SIG-M5 (cell line): ENCODE data around the gene NLRP5.
"Not testable (repeated sequence)": the region's sequence is repeated elsewhere in the genome, so short reads cannot be mapped to it uniquely, and the experiment has no call there.

Source experiments
- DNase-seq: peaks from one replicate; lab custom pipeline; 2025; lab: John Stamatoyannopoulos, UW

NLRP5 gene

DNA sequence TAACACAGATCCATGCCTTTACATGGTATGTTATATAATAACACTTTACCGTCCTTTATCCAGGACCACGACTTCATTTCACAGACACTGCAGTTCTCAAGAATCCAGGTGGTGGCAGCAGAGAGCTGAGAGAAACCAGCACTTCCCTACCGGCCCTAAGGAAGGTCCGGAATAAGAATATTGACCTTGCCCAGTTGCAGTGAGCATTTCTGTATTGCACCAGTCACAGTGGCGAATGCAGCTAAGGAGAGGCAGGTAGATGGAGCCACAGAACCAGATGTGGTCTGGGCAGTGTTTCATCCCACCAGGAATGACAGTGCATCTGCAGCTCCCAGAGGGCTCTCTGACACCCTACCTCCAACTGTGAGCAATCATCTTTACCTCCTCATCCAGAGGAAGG, 89.9 kb downstream of the NLRP5 start:
- DNase-seq, result no peak

DNA sequence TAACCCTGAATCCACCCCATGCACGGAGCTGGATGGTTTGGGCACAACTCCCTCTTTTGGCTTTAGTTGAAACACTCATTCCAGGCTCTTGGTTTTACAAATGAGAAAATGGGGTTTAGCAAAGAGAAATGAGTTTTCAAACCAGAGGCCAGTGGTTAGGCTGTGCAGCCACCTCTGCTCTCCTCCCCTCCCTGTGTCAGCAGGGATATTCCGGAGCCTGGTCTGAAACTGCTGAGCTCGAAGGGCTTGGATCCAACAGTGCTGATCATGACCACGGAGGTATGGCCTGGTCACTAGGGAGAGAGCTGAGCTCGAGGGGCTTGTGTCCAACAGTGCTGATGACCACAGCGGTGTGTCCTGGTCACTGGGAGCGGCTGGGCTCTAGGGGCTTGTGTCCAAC, 93.0 kb downstream of the NLRP5 start:
- DNase-seq, result no peak

DNA sequence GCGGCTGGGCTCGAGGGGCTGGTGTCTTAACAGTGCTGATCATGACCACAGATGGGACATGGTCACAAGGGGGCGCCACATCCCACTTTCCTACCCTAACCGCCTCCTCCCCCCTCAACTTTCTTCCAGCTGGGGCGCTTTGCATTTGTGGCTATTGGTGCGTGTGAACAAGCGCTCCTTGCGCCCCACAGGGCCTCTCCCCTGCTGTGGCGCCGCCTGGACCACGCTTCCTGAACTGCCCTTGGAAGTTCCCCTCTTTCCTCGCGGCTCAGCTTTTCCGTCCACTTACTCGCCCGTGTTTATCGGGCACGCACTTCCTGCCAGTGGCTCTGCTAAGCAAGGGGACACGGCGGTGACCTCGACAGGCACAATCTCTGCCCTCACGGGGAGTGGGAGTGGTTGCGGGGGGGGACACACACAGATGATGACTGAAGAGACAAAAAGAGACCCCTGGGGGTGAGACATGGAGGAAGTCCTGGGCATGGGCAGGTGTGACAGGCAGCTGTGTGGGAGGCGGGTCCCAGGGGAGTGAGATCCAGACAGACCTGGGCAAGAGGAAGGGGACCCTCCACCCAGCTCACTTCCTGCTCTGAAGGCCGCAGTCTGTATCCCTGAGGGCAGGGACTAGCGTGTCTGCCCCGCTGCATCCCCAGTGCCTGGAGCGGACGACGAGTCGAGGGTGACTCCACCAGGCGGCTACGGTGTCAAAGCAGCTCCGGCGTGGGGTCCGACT, 94.3 kb downstream of the NLRP5 start:
- DNase-seq, result no peak

DNA sequence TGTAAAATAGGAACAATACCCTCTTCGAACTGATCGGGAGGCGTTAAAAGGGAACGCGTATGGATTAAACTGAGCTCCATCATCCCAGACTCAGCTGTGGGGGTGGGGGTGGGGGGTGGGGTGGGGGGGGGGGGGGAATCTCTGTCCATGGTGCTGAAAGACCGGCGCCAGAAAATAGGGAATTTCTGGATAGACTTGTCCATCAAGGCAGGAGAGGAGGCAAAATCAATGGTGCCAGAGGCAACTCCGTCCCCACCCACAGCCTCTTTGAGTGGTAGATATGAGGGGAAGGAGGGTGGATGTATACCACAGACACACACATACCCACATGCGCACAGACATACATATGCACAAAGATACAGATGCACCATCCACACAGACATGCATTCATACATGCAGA, 97.1 kb downstream of the NLRP5 start:
- no peak for DNase-seq

DNA sequence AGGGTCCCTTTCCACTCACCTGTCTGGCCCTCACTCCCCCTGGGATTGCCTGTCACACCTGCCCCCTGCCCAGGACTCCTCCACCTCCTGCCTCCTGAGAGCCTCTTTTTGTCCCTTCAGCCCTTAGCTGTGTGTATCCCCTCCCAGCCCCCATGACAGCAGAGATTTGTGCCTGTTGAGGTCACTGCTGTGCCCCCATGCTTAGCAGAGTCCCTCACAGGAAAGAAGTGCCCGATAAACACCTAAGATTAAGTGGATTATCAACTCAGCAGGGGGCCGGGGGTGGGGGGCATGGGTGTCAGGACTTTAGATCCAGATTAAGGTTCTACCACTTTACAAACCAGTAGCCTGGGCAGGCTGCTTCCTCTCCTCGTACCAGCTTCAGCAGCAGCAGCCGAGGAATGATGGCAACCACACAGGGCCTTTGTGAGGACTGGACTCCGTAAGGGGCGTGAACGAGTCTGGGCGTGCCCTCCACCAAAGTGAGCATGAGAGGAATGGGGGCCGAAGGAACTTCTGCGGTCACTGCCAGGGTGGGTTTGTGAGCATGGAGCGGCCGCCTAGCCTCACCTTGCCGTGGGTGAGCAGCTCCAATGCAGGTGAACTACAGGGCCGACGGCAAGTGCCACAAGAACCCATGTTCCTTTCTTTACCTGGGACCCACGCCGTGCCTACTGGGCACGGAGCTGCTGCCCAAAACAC, 98.4 kb downstream of the NLRP5 start:
- DNase-seq, result no peak

DNA sequence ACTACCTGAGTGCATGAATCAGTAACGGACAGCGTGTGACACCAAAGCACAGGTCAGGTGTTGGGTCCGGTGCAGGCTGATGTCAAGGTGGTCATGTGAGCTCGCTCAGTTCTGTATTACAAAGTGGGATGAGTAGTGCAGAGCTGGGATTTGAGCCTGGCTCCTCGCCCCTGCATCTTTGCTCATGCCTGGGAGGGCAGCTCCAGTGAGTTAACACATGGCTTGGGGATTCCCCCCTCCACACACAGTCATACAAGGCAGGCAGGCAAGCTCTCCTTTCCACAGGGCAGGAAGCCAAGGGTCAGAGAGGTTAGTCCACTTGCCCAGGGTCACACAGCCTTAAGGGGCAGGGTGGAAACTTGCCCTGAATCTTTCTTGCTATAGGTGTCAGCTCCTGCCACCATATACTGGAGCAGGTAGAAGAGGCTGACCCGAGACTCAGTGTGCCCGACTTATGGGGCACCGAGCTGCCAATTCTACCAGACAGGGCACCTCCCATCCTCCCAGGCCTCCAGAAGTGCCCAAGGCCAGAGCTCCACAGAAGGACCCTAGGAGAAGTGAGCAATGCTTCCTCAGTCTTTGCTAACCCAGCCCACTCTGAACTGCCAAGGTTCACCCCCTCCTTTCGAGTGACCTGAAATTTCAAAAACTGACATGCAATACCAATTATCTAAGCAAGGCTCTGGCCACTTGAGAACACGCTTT, 99.1 kb downstream of the NLRP5 start:
- DNase-seq, result no peak

DNA sequence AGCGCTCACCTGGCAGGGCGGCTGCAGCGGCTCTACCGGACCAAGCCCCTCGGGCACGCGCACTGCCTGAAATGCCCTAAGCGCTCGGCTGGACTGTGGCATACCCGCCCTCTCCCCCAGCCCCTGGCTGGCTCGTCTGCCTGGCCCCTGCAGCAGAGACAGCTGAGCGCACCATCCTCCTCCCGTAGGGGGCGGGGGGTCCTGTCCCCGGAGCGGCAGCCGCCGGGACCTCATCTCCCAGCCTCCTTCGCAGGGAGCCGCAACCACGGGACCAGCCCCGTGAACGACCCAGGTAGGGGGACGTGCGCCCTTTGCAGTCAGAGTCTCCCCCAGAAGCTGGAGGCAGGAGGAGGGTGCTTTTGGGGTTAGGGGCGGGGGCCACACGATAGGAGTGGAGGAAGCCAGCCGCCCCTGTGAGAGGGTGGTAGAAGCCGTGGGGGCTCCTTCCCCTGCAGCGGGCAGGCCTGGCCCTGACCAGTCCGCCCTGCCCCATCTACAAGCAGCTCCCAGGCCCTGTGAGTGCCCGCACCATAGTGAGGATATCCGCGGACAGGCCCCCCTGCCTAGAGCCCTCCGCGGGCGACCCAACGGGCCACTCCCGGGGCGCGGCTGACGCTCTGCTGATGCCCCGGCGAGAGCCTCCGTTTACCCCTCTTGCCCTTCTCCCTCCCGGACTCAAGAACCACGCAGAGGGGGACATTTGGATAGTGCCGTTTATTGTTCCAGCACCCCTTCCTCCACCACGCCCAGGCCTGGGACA, 100.3 kb downstream of the NLRP5 start:
- no peak for DNase-seq

DNA sequence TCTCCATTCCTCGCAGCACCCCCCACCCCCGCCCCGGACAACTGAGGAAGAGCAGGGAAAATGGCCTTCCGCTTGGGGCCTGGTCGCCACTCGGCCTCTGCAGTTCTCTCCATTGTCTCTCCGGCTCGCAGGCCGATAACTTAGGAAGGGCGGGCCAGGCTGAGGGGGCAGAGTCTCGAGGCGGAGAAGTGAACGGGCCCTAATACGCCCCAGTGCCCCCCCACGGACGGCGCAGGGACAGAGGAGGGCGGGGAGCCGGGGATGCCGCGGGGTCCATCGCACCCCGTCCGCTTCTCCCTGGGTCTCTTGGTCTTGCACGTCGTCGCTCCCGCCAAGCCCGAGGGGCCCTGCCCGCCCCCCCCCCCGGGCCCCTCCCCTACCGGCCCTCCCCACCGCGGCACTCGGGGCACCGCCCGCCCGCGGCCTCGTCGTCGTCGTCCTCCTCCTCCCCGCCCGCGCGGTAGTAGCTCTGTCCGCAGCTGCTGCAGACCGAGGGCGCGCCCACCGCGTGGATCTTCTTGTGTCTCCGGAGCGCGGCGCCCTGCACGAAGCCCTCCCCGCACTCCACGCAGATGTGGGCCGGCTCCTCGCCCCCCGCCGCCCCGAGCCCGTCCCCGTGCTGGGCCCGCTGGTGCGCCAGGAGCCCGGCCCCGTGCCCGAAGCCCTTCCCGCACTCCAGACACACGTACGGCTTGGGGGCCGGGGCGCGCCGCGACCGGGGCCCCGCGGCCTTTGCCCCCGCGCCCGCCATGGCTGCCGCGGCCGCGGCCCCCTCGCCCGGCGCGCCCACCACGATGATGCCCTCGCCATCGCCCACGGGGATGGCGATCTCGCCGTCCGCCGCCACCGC, 101.3 kb downstream of the NLRP5 start:
- DNase-seq, result no peak

DNA sequence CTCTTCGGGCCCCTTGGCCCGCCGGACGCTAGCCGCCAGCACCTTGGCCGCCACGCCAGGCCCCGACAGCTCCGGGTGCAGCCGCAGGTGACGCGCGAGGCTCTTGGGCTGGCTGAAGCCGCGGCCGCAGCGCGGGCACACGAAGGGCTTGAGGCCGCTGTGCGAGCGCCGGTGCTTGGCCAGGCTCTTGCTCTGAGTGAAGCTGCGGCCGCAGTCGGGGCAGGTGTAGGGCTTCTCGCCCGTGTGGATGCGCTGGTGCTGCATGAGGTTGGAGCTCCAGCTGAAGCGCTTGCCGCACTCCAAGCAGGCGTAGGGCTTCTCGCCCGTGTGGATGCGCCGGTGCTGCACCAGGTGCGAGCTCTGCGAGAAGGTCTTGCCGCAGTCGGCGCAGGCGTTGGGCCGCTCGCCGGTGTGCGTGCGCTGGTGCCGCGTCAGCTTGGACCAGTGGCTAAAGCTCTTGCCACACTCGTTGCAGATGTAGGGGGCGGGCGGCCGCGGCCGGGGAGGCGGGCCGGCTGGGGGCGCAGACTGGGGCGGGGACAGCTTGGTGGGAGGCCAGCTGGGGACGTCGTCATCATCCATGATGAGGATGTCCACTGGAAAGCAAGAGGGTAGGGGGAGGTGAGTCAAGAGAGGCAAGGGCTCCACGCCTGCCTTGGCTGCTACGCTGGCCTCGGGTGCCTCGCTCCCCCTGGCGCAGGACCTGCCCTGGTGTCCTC, 102.1 kb downstream of the NLRP5 start:
- DNase-seq, result no peak

DNA sequence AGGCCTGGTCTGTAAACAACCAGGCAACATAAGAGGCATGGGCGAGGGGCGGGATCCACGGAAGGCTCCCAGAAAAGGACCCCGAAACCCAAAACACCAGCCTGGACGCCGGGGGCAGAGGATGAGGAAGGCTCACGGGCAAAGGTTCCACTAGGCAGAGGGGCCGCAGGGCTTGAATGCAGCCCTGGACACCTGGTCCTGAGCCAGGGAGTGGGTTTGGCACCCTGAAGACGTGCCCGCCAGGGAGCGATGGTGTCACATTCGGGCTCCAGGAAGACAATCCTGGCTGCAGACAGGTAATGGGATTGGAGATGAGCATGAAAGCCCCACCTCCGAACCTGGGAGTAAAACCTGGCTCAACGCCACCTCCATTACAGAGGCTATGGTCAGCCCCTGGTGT, 102.8 kb downstream of the NLRP5 start:
- no peak for DNase-seq

DNA sequence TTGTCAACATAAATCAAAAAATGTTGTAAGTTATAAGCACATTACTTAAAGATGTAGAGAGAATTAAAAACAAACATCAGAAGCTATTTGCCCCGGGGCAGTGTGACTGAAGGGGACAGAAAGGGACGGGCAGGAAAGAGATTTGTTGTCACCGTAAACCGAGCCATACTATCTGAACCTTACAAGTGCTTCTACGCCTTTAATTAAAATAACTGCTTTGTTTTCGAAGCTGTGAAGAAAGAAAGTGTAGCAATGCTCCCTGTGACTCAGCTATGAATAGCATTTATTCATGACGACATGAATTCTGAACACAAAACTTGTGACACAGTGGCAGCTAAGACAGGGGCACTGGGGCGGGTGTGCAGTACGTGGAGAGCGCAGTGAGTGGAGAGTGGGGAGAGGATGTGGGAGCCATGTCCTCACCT, 104.5 kb downstream of the NLRP5 start:
- no peak for DNase-seq

DNA sequence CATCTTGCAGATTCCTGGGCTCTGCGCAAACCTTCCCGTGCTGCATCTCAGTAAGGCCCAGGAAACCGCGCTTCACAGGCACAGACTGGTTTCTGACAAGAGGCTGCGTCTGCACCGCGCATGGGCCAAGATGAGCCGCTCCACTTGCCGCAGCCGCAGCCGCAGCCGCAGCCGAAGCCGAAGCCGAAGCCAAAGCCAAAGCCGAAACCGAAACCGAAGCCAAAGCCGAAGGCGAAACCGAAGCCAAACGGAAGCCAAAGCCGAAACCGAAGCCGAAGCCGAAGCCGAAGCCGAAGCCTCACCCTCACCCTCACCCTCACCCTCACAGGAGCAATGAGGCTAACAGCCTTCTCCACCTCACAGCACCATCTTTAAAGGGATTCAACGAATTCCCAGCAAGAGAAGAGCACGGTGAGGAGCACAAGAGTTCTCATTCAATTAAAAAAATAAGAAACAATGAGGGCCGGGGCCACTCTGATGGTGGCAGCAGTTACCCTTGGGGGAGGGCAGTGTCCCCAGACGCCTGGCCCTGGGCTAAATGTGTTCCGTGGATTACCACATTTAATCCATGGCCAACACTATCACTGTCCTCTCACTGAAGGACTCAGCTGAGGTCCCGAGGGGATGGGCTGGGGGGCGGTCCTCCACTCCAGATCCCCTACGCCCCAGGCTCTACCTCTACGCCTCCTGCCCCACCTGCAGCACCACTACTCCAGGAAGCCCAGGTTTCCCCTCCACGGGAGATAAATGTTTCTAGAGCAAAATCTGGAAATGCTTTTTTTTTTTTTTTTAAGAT, 105.4 kb downstream of the NLRP5 start:
- DNase-seq, result no peak

DNA sequence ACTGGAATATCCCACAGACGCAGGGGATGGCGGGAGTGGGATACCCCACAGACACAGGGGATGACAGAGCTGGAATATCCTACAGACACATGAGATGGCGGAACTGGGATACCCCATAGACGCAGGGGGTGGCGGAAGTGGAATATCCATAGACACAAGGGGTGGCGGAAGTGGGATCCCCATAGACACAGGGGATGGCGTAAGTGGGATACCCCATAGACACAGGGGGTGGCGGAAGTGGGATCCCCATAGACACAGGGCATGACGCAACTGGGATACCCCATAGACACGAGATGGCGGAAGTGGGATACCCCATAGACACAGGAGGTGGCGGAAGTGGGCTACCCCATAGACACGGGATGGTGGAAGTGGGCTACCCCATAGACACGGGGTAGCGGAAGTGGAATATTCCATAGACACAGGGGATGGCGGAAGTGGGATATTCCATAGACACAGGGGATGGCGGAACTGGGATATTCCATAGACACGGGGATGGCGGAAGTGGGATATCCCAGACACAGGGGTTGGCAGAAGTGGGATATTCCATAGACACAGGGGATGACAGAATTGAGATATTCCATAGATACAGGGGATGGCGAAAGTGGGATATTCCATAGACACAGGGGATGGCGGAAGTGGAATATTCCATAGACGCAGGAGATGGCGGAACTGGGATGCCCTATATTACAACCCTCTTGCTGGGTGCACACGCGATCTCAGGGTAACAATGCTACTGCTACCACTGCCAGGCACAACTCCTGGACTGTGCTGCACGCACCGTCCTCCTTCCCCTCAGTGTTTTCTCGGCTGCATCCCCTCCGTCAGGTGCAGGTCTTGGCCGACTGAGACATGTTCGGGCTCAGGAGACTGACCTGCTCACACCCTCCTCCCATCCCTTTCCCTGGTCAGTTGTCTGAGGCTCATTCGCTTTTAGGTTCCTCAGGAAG, 106.4 kb downstream of the NLRP5 start:
- DNase-seq, result no peak

DNA sequence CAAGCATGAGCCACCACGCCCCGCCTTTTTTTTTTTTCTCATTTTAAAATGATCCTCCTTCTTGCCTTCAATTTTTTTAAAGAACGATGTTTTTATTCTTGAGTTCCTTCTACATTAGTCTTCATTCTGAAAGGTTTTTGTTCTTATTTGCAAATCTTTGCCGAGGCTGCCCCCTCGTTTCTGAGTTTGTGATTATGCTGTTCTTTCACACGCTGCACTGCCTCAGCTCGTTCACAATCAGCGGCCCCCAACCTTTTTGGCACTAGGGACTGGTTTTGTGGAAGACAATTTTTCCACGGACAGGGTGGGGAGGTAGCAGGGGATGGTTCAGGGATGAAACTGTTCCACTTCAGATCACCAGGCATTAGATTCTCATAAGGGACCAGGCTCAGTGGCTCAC, 107.9 kb downstream of the NLRP5 start:
- DNase-seq, result no peak

DNA sequence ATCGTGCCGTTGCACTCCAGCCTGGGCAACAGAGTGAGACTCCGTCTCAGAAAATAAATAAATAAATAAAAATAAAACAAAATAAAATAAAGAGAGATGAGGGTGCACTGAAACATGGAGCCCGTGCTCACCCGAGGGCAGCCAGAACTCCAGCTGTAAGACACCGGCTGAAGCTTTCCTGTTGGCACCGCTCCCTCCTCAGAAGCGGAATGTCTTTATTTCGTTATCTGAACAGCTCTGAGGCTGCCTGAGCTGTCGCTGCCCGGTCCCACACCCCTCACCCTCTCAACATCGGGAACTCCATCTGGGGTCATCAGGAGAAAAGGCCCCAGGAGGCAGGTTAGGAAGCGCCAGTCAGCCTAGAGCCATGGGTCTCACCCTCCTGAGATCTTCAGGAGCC, 110.1 kb downstream of the NLRP5 start:
- DNase-seq, result no peak

DNA sequence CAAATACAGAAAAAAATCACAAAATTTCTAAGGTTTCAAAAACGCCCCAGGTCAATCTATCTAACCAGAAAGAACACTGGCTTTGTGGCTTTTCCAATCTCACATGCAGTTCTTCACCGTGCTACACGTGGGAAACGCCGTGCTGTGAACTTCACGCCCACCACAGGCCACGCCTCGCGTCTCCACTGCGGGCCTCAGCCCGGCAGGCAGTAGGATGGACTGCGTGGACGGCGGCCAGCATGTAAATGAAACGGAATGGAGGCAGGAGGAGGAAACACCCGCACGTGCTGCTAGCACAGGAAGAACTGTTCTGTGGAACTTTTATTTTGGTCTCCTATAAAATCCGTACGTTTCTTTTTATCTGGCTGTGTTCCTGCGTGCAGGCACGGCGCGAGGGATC, 110.7 kb downstream of the NLRP5 start:
- DNase-seq, result no peak

DNA sequence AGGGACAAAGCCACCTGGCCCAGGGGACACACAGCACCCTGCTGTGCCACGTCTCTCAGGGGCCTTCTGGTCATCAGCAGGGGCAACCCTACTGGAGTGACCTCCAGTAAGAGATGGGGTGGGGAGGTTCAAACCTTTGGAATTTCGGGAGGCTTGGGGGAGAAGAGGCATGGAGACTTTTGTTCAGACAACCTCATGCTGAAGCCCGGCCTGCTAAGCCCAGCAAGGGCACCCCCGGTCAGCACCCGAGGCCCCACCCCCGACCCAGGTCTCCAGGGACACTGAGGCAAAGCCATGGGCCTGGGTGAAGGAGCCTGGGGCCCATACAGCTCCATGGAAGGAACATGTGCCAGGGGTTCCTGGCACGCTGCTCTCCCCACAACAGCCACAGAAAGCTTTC, 111.2 kb downstream of the NLRP5 start:
- no peak for DNase-seq

DNA sequence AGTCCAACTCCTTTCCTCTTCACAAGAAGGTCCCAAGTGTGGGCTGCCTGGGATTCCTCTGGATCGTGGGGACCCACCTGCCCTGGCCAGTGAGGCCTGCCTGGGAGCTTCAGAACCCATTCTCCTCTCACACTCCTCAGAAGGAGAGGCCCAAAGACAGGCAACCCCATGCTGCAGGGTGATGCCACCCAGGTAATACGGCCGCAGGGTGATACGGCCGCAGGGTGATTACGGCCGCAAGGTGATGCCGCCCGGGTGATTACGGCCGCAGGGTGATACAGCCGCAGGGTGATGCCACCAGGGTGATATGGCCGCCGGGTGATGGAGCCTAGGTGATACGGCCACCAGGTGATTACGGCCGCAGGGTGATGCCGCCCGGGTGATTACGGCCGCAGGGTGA, 111.7 kb downstream of the NLRP5 start:
- DNase-seq, result not testable (repeated sequence)
